Measurements from ENCODE around the gene RXFP3.

The RXFP3 gene

GRCh38 chr5:33984671-33985124, 48.5 kb downstream of the RXFP3 start, which contains the start of gene SLC45A2:
Gene SLC45A2 (minus strand): TSS chr5:33984693. CDS start chr5:33984583, 110 bp downstream.
- no peak for DNase-seq

GRCh38 chr5:33985447-33985846, 49.3 kb downstream of the RXFP3 start:
- DNase-seq: no peak
